HCT116 (cell line): ENCODE measurements around the gene PSG4.
"Not testable (repeated sequence)": the region's sequence is repeated elsewhere in the genome, so short reads cannot be mapped to it uniquely, and the experiment has no call there.

Source experiments
- CEBPB ChIP-seq: IDR thresholded peaks from 2 replicates; pipeline ENCODE4 v1.6.1; 2012; ENCODE audit warnings: low read depth
- CTCF ChIP-seq, 3 experiments: fragments of 200-600 bp in 1 of 3; sonication (generic) in 1 of 3; IDR thresholded peaks in 2 of 3; conservative IDR thresholded peaks in 1 of 3; 2 replicates each; pipeline ENCODE4 v1.5.1; 2012 to 2017; ENCODE audit warnings: low read depth in 2 of 3, low read length in 2 of 3, antibody characterized with exemption in 1 of 3, borderline replicate concordance in 1 of 3, control low read depth in 1 of 3, mild to moderate bottlenecking in 1 of 3, mixed read lengths in 1 of 3, mixed run types in 1 of 3, moderate library complexity in 1 of 3; ENCODE audit not compliant: insufficient read depth in 1 of 3
- EGR1 ChIP-seq: IDR thresholded peaks from 2 replicates; pipeline ENCODE4 v1.6.1; 2012; ENCODE audit warnings: low read depth
- EZH2 ChIP-seq: fragments of 200-600 bp; sonication (generic); IDR thresholded peaks from 2 replicates; pipeline ENCODE4 v1.6.1; 2017; ENCODE audit warnings: antibody characterized with exemption, mixed run types
- MAX ChIP-seq: IDR thresholded peaks from 2 replicates; pipeline ENCODE4 v1.6.1; 2012
- POLR2A ChIP-seq: IDR thresholded peaks from 2 replicates; pipeline ENCODE4 v1.7.0; 2011; ENCODE audit warnings: borderline replicate concordance; ENCODE audit not compliant: insufficient read depth, insufficient read length; ENCODE audit errors: extremely low read depth
- POLR2AphosphoS5 ChIP-seq: IDR thresholded peaks from 2 replicates; pipeline ENCODE4 v1.6.1; 2011; ENCODE audit warnings: mild to moderate bottlenecking, low read depth, low read length, moderate library complexity
- RAD21 ChIP-seq: IDR thresholded peaks from 2 replicates; pipeline ENCODE4 v1.6.1; 2012; ENCODE audit warnings: low read depth, mild to moderate bottlenecking
- REST ChIP-seq: IDR thresholded peaks from 2 replicates; pipeline ENCODE4 v1.6.1; 2012; ENCODE audit warnings: low read depth
- SIN3A ChIP-seq: IDR thresholded peaks from 2 replicates; pipeline ENCODE4 v1.6.1; 2012; ENCODE audit warnings: low read depth
- SP1 ChIP-seq: IDR thresholded peaks from 2 replicates; pipeline ENCODE4 v1.6.1; 2012; ENCODE audit warnings: low read depth
- SRF ChIP-seq: IDR thresholded peaks from 2 replicates; pipeline ENCODE4 v1.6.1; 2012; ENCODE audit warnings: low read depth
- TCF7L2 ChIP-seq: IDR thresholded peaks from 2 replicates; pipeline ENCODE4 v1.7.0; 2011; ENCODE audit warnings: borderline replicate concordance, inconsistent platforms; ENCODE audit not compliant: insufficient read depth, insufficient read length; ENCODE audit errors: extremely low read depth
- ZNF274 ChIP-seq: fragments of 200-500 bp; sonication (Bioruptor generic); IDR thresholded peaks from 2 replicates; pipeline ENCODE4 v1.6.1; 2014; ENCODE audit warnings: mild to moderate bottlenecking, low read depth, low read length, inconsistent platforms

GRCh38 chr19:43242211-43242610 lies 36.8 kb upstream of the PSG4 start:
- TF ChIP-seq CTCF (IDR thresholded peaks at IDR 0.05 in 2 of 3, conservative IDR thresholded peaks at IDR 0.05 in 1 of 3; ENCODE audit: borderline replicate concordance in 1 of 3, insufficient read depth in 1 of 3, low read depth in 2 of 3, low read length in 2 of 3); POLR2A; POLR2AphosphoS5; SIN3A; RAD21; ZNF274; MAX; REST; EZH2; SP1; EGR1; CEBPB; TCF7L2; SRF: not testable (repeated sequence)
